ENCODE measurements around the gene CD69. TPM values are rescaled to one million over a fixed set of nuclear protein-coding genes. Genes with fewer than 3 reads are reported as not detected.

The CD69 gene
- polyA plus RNA-seq, 1 donor from 2014 or later: 0.72 TPM

GRCh38 chr12:9799961-9800360, 39.3 kb upstream of the CD69 start:
- no peak overlapping the region for H3K27ac ChIP-seq (ENCODE audit: low read length)
- H3K4me2 ChIP-seq (ENCODE audit: low read length): no peak overlapping the region
- no peaks in the 10 kb centered on the region for H3F3A ChIP-seq (ENCODE audit: insufficient read depth, low read length, poor library complexity, severe bottlenecking)
- no peak overlapping the region for H2AFZ ChIP-seq (ENCODE audit: low read depth, low read length)
- no peaks in the 10 kb centered on the region for H3K27me3 ChIP-seq (ENCODE audit: insufficient read depth, low read depth, low read length)
- no peaks in the 10 kb centered on the region for H3K79me2 ChIP-seq (replicated peaks; ENCODE audit: insufficient read depth, low read length)
- TF ChIP-seq MXI1 (conservative IDR thresholded peaks at IDR 0.05; ENCODE audit: poor library complexity, severe bottlenecking) (no peak), REST (IDR thresholded peaks at IDR 0.05; ENCODE audit: borderline replicate concordance) (no peak)
- no peaks in the 10 kb centered on the region for H3K9me2 ChIP-seq (ENCODE audit: insufficient read depth, low read length)
- H3K9ac ChIP-seq (ENCODE audit: low read length): no peak overlapping the region
- no peak overlapping the region for H3K4me3 ChIP-seq (ENCODE audit: low read length)
- H3K9me3 ChIP-seq (ENCODE audit: low read length): no peaks in the 10 kb centered on the region
- no peaks in the 10 kb centered on the region for H3K36me3 ChIP-seq (ENCODE audit: insufficient read depth, low read length)
- H4K20me1 ChIP-seq (ENCODE audit: insufficient read depth): no peaks in the 10 kb centered on the region

- H3K27me3 ChIP-seq (ENCODE audit: insufficient read depth, low read depth, low read length): no peaks in the 10 kb centered on the region
- H2AFZ ChIP-seq (ENCODE audit: low read depth, low read length): no peak overlapping the region
- H3K4me3 ChIP-seq (ENCODE audit: low read length): no peak overlapping the region
- H3K27ac ChIP-seq (ENCODE audit: low read length): no peak overlapping the region
- no peaks in the 10 kb centered on the region for H3K9me2 ChIP-seq (ENCODE audit: insufficient read depth, low read length)
- H3K4me2 ChIP-seq (ENCODE audit: low read length): no peak overlapping the region
- TF ChIP-seq RAD21 (conservative IDR thresholded peaks at IDR 0.05) (peak; percentile 49), EZH2 (IDR thresholded peaks at IDR 0.05; ENCODE audit: borderline replicate concordance, insufficient read depth, low read length, poor library complexity, severe bottlenecking) (no peak), CTCF (IDR thresholded peaks at IDR 0.05; ENCODE audit: poor library complexity, severe bottlenecking) (peak; percentile 37), SMC3 (conservative IDR thresholded peaks at IDR 0.05; ENCODE audit: poor library complexity) (peak; percentile 43), EP300 (conservative IDR thresholded peaks at IDR 0.05; ENCODE audit: poor library complexity, severe bottlenecking) (no peak)
- H3F3A ChIP-seq (ENCODE audit: insufficient read depth, low read length, poor library complexity, severe bottlenecking): no peaks in the 10 kb centered on the region
- no peak overlapping the region for H3K9ac ChIP-seq (ENCODE audit: low read length)
- H3K79me2 ChIP-seq (replicated peaks; ENCODE audit: insufficient read depth, low read length): no peaks in the 10 kb centered on the region
- no peaks in the 10 kb centered on the region for H3K36me3 ChIP-seq (ENCODE audit: insufficient read depth, low read length)
- H3K9me3 ChIP-seq (ENCODE audit: low read length): no peaks in the 10 kb centered on the region
- H4K20me1 ChIP-seq (ENCODE audit: insufficient read depth): no peaks in the 10 kb centered on the region
Observed at GRCh38 chr12:9797722-9798619, 37.3 kb upstream of the CD69 start.

All from neural cell (in vitro differentiated cells).